NCI-H1436 (cell line): ENCODE data around the gene WDR26.
"Not testable (repeated sequence)": the region's sequence is repeated elsewhere in the genome, so short reads cannot be mapped to it uniquely, and the experiment has no call there.

Experiments
- DNase-seq: peaks from one replicate; lab custom pipeline; 2025; lab: John Stamatoyannopoulos, UW

Gene WDR26

DNA sequence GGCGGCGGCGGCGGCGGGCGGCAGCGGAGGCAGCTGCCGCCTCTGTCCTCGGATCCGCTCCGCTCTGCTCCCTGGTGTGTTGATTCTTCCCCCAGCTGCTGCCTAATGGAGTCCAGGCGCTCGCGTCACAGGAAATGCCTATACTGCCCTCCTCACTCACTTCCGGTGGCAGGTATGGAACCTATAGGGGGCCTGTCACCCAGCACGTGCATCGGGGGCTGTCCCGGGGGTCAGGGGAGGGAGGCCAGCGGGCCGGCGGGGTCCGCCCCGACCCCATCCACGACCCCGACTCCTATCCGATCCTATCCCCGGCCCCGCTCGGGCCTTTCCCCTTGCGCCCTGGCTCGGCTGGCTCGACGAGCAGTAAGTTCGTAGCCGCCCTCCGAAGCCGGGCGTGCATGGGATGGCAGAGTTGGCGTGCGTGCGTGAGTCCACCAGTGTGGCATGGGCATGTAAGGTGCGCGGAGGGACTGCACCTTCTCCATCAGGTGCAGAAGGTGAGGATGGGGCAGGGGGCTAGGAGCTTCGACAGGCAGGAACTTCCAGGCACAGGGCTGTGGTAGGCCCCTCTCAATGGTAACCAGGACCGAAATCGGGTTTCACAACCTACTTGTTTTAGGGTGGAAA is at the start of gene WDR26:
WDR26 (minus strand) TSS at position 107 of the 627 bp plus-strand sequence.
- peak; percentile 77 for DNase-seq

DNA sequence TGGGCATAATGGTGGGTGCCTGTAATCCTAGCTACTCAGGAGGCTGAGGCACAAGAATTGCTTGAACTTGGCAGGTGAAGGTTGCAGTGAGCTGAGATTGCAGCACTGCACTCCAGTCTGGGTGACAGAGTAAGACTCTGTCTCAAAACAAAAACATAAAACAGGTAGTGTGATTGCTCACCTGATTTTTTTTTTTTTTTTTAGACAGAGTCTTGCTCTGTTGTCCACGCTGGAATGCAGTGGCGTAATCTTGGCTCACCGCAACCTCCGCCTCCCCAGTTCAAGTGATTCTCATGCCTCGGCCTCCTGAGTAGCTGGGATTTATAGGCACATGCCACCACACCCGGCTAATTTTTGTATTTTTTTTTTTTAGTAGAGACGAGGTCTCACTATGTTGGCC is 48.6 kb upstream of the WDR26 start:
- not testable (repeated sequence) for DNase-seq

DNA sequence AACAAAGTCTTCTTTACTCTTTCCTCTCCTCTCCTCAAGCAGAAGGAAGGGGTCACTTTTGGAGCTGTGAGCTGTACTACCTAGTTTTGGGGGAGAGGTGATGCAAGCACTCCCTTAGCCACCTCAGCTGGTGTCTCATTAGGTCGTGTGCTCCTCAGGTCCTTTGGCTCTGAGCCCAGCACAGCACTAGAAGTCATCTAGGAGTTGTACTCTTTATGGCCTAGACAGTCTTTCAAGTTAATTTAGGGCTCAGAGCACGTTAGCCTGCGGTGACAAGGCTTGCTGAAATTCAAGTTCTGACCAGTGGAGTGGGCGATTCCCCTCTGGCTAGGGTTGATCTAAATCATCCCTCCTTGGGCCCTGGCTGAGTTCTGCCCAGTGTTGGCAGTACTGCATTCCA is 48.0 kb upstream of the WDR26 start:
- no peak for DNase-seq

DNA sequence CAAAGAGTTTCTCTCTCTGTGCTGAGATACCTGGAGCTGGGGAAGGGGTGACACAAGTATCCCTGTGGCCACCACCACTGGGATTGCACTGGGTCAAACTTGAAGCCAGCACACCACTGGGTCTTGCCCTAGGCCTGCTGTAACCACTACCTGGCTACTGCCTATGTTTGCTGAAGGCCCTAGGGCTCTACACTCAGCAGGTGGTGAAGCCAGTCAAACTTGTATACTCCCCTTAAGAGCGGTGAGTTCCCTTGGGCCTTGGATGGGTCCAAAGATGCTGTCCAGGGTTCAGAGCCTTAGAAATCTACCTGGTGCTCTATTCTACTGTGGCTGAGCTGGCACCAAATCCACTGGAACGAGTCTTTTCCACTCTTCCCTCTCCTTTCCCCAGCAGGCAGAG is 47.0 kb upstream of the WDR26 start:
- DNase-seq = no peak

DNA sequence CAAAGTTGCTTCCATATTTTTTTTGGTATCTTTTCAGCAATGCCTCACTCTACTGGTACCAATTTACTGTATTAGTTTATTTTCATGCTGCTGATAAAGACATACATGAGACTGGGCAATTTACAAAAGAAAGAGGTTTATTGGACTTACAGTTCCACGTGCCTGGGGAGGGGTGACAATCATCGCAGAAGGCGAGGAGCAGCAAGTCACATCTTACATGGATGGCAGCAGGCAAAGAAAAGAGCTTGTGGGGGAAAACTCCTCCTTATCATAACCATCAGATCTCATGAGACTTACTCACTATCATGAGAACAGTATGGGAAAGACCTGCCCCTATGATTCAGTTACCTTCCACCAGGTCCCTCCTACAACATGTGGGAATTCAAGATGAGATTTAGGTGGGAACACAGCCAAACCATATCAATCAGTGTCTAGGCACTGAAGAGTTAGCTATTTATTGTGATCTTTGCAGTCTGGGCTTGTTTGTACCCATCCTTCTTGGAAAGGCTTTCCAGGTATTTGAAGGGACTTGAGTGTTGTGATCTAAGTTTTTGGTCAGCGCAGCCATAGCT is 46.4 kb upstream of the WDR26 start:
- not testable (repeated sequence) for DNase-seq

DNA sequence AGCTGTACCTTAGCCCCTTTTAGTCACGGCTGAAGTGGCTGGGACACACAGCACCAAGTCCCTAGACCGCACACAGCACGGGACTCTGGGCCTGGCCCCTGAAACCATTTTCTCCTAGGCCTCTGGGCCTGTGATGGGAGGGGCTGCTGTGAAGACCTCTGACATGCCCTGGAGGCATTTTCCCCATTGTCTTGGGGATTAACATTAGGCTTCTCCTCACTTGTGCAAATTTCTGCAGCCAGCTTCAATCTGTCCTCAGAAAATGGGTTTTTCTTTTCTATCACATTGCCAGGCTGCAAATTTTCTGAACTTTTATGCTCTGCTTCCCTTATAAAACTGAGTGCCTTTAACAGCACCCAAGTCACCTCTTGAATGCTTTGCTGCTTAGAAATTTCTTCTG is 45.6 kb upstream of the WDR26 start:
- DNase-seq = not testable (repeated sequence)

DNA sequence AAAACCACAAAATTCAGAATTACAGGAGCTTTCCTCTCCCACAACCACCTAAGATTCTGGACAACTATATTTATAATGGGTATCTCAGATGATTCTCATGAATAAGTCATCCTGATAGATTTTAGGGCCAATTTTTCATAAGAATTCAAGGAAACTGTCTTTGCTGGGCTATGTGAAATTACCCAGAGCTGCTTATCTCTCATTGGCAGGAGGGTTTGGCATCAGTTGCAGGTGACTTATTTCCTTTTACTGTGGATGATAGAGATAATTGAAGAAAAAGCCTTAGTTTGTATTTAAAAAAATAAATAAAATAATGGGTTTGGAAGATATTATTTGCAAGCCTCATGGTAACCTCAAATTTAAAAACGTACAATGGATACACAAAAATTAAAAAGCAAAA is 38.2 kb upstream of the WDR26 start:
- DNase-seq = no peak

DNA sequence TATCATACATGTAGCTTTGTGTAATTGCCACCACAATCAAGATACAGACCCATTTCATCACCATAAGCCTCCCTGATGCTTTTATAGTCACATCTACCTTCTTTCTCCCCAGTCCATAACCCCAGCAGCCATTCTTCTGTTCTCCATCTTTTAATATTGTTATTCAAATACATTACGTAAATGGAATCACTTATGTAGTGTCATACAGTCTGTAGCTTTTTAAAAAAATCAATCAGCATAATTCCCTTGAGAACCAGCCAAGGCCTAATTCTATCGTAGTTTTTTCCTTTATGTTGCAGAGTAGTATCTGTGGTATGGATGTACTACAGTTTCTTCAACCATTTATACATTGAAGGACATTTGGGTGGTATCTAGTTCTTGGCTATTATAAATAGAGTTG is 31.6 kb upstream of the WDR26 start:
- DNase-seq = peak; percentile 6

DNA sequence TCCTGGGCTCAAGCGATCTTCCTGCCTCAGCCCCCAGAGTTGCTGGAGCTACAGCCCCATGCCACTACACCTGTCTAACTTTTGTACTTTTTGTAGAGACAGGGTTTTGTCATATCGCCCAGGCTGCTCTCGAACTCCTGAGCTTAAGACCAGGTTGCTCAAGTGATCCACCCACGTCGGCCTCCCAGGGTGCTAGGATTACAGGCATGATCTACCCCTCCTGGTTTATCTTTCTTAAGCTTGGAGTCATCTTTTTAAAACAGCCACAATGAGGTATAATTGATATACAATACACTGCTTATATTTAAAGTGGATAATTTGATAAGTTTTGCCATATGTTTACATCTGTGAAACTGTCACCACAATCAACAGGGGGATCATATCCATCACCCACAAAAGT is 25.4 kb upstream of the WDR26 start:
- no peak for DNase-seq

DNA sequence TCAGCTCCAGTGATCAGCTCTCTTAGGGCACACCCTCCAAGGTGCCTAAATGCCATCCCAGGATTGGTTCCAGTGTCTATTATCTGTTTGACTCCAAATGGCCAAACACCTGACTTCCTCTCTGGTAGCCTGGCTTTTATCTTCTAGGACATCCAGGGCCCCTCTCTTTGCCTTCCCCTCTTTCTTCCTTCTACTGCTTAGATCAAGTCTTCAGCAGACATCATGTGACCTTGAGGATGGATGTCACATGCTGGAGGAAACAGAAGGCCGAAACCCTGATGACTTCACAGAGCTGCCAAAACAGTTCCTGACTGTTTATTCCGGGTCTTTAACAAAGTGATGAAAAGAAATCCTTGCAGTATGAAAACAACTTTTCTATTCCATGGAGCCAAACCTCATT is 24.4 kb upstream of the WDR26 start:
- DNase-seq = no peak

DNA sequence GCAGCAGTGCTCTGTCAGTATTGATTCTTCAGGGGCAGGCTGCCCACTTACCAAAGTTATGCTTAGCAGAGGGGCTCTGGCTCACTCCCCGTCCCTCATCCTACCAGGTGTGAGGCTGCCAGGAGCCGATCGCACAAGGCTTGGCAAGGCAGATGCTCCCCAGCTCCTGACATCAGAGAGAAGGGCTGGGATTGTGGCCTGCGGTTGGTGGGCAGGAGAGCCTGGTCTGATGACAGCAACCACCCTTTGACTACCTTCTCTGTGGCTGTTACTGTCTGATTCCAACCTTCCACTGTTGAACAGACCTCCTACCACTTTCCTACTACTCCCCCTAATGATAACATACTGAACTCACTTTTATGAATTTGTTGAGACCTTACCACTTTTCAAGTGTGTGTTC is 23.7 kb upstream of the WDR26 start:
- no peak for DNase-seq

DNA sequence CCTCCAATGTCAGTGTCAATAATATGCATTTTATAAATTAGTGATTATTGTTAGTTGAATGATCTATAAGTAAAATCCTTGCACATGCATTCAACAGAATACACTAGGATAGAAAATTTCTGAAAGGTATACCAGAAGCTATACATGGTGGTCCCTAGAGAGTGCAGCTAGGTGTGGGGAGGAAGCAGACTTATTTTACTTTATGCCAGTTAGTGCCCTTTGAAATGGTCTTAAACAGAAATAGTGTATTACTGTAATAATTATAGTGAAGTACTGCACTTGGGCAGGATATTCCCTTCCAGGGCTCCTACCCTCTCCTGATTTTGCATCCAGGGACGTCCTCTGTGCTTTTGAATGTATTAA is 23.2 kb upstream of the WDR26 start:
- no peak for DNase-seq

DNA sequence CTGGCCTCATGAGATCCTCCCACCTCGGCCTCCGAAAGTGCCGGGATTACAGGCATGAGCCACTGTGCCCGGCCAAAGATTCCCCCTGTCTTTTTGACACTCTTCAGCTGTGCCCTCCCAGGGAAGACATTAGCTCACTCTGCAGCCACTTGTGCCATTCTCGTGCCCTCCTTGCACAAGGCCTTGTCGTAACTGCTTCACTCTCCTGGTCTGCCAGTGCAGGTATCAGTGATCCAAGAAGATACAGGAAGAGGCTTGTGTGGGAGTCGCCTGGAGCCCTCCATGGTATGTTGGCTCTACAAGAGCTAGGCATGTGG is 22.0 kb upstream of the WDR26 start:
- no peak for DNase-seq

DNA sequence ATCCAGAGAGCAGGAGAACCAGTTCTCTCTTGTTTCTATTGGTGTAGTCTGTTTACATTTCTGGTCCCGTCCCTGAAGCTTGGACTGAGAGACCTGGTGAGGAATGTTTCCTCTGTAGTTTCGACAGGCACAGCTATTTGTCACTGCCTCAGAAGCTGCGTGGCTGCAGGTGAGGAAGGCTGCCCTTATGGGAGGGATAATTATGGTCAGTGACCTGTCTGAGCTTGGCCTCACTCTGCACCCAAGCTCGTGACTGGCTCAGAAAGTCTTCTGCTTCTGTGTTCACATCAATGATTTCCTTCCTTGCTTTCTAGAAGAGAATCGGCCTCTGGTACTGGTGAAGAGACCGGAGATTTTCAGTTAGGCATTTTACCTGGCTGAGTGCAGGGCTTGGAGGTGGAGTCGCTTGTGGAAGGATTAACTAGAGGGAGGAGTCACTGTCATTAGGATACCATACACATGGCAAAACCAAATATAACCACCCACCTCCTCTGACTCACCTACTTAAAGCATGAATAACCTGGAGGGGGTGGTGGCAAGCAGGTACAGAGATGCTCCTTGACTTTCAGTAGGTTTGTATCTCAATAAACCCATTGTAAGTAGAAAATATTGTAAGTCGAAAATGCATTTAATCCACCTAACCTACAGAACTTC is 19.9 kb upstream of the WDR26 start:
- no peak for DNase-seq

DNA sequence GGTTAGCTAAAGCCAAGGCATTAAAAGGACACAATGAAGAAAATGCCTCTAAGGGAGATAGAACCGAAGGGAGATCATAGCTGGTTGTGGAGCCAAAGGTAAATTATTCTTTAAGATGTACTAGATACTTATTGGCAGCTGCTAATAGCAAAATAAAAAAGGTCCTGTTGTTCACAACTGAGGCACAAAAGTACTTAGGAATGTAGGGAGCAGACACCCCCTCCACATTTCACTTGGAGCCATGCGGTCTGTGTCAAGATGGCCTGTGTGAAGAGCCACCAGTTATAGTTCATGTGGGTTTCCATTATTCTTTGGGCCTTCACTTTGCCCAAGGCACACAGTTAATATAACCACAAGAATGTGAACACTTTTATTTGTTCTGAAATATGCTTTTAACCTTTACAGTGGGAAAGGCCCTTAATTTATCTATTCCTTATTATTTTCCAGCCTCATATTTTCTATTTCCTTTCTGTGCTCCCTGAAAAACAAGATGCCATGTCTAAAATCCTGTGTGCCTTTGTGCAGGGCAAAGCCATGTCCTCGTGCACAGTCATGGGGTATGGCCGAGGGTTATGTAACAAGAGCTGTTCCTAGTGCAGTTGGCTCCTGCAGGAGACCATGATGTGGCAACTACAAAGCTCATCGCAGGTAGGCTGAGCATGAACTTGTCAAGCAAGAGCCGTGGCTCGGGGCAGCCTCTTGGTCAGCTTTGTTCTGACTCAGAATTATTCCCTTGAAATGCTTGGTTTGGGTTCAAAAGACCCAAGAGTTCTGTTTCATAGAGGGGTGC is 16.2 kb upstream of the WDR26 start:
- DNase-seq = no peak

DNA sequence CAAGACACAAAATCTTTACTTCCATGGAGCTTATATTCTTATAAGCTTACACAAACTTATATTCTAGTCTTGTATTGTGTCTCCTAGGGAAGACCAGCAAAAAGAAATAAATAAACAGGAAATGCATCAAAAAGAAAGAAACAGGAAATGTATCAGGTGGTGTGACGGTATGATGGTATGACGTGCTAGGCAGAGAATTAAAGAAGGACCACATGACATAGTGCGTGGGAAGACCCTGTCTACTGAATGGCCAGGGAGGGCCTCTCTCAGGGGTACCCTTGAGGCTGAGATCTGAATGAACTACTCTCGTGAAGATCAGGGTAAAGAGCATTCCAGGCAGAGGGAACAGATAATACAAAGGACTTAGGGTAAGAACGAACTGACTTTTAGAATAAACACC is 15.6 kb upstream of the WDR26 start:
- no peak for DNase-seq

DNA sequence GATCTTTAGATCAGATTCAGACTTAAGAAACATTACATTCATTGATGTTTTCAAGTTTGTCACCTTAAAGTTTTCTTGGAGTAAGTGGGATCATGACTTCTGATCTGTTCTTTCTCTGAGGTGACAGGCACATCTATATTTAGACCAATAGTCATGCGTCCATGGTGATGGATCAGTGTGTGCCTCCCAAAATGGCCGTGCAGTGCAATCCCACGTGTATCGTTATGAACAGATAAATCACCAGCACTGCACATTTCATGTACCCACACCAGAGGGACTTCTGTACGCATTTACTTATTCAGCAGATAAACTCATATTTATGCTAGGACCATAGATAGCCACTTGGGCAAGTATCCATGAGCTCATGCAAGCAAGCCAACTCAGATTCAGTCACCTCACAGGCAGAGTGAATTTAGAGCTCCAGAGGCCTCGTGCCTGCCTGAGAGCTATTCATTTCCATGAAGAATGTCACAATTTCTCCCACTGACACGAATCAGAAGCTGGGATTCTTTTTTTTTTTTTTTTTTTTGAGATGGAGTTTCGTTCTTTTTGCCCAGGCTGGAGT is 13.9 kb upstream of the WDR26 start:
- DNase-seq = no peak

DNA sequence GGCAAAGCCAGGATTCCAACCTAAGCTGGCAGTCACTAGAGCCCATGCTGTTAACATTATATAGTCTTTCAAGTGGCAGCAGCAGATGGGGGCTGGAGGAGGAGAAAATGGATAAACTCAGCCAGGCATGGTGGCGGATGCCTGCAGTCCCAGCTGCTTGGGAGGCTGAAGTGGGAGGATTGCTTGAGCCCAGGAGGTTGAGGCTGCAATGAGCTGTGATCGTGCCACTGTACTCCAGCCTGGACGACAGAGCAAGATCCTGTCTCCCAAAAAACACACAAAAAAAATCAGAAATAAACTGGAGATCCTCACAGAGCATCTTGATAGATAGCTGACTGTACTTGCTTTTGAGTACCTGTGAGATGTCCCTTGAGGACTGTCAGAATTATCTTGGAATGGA is 13.4 kb upstream of the WDR26 start:
- no peak for DNase-seq

DNA sequence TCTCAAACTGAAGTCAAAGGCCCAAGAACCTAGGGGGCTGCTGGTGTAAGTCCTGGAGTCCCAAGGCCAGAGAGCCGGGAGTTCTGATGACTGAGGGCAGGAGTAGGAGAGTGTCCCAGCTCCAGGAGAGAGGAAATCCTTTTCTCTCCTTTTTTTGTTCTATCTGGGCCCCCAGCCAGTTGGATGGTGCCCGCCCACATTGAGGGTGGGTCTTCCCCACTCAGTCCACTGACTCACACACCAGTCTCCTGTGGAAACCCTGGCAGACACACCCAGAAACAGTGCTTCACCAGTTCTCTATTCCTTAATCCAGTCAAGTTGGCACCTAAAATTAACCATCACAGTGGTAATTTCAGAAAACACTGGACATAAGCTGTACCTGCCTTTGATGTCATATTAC is 12.7 kb upstream of the WDR26 start:
- no peak for DNase-seq

DNA sequence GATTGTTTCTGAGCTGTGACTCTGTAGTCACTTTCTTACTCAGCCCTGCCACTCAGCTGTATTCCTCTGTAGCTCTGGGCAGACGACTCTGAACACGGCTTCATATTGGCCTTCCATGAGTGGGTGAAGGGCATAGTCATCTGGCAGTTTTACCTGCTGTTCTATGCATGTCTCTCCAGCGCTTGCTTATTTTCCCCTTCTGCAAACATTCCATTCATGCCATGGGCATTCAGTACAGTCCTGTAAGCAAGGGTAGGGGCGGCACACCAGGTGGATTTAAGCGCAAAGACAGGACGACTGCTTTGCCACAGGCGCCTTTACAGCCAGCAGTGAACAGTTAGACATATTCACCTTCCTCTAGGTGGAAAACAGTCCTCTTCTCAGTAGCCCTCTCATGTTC is 4.4 kb upstream of the WDR26 start:
- no peak for DNase-seq

DNA sequence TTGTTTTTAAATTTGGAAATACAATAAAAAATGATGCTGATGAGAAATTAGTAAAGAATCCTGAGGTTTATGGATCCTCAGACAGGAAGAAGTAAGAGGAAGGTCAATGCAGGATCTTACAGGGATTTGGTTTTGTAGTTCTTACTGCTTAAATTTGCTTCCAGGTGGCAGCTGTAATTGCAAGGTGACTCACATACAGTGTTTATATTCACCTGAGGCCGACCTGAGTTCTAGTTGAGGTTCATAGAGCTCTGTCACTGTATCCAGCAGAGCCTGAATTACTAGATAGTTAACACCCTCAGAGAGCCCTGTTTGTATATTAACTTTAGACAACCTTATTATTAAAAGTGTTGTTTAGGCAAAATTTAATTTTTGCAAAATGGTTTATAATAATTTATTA is 1.4 kb upstream of the WDR26 start:
- no peak for DNase-seq

DNA sequence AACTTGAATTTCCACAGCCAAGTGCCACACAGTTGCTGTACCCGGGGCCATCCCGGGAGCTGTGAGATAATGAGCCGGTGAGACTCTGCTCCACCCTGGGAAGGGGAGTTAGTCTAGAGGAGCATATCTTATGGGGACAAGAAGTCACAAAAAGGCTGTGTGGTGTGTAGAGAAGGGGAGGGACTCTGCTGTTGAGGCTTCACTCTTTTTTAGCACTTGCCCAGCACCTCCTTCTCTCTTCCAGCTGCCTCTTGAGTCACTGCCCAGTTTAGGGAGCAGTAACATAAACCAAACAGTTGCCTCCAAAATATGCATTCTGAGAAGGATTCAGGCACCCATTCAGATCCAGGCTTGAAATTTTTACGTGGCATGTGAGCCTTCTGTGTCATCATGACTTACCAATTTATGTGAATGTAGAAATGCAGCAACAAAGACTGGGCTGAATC is 744 bp upstream of the WDR26 start:
- DNase-seq = no peak
